Stimulated activated CD4-positive, alpha-beta T cell treated with anti-CD3 and anti-CD28 coated beads, Interleukin-15, amount 100 ng/mL, for 24 hours (primary cell): ENCODE data around the gene MIOX.

Experiments
- DNase-seq: peaks from one replicate; pipeline ENCODE4 v3.0.0-alpha.2; 2020

MIOX gene

DNA sequence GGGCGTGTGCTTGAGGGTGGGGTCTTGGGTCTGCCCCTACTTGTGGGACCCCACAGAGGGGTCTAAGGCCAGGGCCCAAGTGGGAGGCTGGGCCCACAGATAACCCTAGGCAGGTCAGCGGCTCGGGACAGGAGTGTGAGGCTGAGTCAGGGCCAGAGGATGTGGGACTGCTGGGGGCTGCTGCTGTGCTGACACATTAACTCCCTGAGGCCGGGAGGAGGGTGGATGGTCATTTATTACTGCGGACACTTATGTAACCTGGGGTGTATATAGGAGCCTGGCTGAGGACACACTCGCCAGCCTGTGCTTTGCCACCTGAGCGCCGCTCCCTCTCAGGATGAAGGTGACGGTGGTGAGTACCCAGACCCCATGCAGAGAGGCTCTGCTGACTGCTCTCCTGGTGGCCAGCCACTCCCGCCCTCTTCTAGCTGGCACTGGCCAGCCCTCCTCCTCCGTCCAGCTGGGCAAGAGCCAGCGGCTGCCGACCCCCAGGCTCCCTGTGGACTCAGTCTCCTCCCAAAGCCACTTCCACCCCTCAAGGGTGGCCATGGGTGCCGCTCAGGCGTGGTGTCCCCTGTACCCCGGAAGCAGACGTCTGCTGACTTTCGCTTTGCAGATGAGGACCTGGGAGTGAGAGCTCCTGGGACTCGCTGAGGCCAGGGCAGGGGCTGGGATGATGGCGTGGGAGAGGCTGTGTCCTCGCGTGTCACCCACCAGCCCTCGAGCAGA, at the start of gene MIOX:
Gene MIOX, plus strand, starts transcription at position 299 of the 729 bp plus-strand sequence. Its CDS starts 39 bp downstream, at position 338.
- DNase-seq: no peak

DNA sequence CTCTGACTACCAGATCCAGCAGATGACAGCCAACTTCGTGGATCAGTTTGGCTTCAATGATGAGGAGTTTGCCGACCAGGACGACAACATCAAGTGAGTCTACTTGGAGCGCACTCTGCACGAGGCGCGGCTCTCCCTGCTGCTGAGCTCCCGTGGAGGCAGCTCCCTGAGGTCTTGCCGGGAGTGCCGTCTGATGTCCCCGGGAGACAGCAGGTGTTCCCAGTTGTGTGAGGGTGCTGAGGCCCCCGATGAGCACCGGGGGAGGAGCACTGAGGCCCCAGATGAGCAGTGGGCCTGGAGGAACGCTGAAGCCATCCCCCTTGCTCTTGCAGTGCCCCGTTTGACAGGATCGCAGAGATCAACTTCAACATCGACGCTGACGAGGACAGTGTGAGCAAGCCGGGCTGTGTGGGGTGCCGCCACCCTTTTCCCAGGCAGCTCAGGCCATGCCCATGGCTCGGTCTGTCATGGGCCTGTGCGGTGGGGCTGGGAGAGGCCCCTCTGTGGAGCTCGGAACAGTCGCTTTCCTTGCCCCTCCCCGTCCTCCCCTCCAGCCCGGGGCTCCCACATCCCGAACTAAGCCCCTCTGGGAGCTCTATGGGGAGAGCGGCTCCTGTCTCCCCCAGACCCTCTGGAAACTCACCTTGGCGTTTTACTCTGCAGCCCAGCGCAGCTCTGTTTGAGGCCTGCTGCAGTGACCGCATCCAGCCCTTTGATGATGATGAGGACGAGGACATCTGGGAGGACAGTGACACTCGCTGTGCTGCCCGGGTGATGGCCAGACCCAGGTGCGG, 49.0 kb upstream of the MIOX start:
- DNase-seq: no peak

DNA sequence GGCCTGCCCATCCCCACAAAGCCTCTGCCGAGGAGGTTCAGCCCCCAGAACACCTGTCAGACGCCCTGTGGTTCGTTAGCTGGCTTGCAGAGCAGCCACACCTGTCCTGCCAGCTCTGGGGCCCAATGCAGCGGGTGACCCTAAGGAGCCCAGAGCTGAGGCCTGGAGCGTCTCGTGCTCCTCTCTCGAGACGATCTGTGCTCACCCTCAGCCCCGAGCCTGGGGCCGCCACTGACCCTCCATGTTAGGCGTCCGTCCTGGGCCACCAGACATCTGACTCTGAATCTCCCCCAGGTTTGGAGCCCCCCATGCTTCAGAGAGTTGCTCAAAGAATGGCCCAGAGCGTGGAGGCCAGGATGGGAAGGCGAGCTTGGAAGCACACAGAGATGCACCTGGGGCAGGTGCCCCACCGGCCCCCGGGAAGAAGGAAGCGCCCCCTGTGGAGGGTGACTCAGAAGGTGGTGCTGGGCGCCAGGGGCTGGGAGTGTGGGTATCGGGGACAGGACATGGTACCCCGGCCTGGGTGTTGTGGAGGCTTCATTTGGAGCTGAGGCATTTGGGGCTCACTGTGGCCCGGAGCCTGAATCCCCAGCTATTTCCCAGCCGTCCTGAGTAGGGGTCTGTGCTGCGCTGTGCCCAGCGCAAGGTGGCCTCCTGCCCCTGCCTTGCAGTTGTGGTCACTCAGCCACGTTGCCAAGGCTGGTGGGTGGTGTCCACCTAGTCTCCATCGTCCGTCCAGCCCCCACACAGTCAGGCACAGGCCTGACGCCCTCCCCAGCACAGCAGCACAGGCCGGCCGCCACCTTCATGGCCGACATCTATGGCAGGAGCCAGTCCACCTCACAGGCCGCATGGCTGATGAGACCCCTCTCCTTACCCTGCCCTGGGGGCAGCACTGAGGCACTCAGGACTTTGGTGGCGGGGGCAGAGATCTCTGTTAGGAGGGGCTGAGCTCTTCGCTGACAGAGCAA, 48.1 kb upstream of the MIOX start:
- no peak for DNase-seq

DNA sequence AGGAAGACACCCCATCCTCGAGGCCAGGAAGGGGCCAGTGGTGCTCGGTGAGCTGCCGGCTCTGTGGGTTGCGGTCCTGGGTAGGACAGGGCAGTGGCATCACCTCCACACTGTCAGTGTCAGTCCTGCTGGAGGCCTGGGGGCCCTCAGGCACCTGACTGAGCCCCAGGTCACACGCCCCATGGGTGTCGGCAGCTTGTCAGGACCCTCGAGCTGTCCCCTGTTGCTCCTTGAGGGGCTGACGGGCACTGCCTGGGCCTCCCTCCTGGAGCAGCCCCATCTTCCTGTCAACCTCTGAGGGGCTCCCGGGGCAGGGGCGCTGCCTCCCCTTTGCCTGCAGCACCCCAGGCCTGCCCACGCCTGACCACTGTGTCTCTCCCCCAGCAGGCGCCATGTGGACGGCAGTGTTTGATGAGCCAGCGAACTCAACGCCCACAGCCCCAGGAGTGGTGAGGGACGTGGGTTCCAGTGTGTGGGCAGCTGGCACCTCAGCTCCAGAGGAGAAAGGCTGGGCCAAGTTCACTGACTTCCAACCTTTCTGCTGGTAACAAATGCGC, 47.3 kb upstream of the MIOX start:
- no peak for DNase-seq

DNA sequence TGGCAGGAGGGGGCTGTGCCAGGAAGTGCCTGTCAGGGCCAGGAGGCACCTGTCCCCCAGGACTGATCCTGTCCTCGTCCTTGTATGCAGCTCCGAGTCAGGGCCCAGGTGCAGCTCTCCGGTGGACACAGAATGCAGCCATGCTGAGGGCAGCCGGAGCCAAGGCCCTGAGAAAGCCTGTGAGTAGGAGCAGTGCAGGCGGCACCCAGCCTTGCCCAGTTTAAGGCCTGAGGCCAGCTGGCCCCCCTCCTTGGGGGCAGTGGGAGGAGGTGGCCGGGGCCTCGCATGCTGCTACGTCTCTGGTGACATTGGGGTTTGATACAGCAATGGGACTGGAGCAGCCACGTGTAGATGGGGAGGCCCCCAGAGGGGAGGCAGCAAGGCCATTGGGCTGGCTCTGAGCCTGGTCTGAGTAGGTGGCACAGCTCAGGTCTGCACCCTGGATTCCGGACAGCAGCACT, 46.8 kb upstream of the MIOX start:
- no peak for DNase-seq

DNA sequence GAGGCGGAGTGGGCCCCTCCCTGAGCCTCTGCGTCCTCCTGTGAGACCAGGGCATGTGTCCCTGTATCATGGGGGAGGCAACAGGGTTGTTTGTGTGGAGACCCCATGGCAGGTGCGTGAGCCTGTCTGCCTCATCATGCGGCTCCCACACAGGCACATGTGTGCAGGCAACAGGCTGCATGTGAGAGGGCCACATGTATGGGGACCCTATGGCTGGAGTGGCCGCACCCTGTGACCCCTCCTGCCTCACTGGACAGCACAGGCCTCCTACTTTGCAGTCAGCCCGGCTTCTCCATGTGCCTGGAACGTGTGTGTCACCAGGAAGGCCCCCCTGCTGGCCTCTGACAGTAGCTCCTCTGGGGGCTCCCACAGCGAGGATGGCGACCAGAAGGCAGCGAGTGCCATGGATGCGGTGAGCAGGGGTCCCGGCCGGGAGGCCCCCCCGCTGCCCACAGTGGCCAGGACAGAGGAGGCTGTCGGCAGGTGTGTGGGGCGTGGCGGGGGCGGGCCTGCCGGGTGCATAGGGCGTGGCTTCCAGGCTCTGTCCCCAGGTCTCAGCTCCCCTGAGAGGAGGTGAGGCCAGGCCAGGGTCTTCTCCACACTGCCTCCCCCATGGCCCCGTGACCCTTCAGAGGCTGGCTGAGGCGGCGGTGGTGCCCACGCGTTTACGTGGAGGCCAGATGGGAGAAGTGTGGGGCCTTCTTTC, 46.0 kb upstream of the MIOX start:
- DNase-seq: no peak

DNA sequence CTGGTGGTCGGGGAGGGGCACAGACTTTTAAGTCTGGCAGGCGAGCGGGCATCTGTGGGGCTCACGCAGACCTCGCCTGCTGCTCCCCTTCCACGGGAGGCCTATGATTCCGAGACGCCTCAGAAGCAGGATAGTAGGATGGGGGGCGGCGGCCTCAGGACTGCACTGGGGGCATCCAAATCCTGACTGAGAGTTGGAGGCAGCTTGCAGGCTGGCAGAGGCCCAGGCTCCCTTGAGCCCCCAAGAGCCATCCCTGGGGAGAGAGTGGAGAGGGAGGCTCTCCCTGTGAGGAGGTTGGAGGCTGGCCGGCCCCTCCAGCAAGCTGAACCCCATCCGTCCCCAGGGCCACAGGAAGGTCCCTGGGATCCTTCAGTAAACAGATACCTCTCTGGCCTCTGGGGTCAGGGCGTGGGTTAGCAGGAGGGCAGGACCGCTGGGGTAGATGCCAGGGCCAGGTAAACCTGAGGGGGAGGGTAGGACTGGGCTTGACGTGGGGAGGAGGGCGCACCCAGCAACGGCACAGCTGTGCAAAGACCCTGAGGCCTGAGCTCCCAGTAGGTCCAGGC, 45.1 kb upstream of the MIOX start:
- DNase-seq: no peak

DNA sequence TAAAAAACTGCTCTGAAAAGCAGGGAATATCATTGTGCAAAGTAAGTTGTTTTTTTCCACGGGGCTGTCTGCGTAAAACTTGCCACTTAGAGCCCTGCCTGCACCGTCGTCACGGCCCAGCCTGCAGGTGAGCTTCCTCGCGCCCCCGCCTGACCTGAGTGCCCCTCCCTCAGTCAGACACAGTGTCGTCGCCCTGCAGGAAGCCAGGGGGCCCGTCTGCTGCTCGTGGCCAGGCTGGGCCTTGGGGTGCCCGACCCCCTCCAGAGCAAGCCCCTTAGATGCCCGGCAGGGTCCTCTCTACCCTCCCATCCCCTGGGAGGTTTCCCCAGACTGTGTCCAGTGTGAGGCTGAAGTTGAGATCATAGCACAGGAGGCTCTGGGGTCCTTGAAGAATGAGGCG, 43.5 kb upstream of the MIOX start:
- no peak for DNase-seq

DNA sequence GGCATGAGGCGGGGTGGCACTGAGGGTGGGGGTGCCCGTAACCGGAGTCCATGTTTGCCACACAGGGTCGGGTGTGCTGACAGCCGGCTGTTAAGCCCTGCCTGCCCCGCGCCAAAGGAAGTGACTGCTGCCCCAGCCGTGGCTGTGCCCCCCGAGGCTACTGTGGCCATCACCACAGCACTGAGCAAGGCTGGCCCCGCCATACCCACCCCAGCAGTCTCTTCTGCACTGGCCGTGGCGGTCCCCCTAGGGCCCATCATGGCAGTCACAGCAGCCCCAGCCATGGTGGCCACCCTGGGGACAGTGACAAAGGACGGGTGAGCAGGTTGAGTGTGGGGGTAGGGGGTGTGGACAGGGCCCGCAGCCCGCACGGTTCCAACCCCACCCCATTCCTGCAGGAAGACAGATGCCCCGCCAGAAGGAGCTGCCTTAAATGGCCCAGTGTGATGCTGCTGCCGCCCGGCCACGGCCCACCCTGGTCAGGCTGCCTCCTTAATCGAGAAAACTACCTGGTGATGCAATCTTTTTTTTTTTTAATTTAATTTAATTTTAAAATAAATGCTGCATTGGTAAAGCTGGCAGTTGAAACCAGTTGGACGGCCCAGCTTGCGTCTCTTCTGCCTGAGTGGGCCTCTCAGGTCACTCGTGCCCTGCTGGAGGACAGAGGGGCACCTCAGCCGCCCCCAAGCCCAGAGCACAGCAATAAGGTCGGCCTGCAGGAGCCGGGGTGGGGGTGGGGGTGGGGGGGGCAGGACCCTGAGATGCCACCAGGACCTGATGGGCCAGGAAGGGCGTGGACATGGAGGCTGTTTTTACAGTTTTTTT, 42.6 kb upstream of the MIOX start:
- DNase-seq: no peak

DNA sequence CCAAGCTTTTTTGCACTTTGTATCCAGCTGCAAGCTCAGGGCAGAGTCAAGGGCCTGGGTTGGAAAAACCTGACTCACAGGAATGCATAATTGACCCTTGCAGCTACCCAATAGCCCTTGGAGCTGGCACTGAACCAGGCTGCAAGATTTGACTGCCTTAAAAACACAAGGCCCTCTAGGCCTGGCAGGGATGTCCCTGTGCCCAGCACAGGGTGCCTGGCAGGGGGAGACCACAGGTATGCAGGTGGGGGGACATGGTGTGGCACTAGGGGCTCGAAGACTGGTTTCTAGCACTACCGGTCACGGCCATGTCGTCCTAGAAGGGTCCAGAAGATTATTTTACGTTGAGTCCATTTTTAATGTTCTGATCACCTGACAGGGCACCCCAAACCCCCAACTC, 42.0 kb upstream of the MIOX start:
- DNase-seq: no peak

DNA sequence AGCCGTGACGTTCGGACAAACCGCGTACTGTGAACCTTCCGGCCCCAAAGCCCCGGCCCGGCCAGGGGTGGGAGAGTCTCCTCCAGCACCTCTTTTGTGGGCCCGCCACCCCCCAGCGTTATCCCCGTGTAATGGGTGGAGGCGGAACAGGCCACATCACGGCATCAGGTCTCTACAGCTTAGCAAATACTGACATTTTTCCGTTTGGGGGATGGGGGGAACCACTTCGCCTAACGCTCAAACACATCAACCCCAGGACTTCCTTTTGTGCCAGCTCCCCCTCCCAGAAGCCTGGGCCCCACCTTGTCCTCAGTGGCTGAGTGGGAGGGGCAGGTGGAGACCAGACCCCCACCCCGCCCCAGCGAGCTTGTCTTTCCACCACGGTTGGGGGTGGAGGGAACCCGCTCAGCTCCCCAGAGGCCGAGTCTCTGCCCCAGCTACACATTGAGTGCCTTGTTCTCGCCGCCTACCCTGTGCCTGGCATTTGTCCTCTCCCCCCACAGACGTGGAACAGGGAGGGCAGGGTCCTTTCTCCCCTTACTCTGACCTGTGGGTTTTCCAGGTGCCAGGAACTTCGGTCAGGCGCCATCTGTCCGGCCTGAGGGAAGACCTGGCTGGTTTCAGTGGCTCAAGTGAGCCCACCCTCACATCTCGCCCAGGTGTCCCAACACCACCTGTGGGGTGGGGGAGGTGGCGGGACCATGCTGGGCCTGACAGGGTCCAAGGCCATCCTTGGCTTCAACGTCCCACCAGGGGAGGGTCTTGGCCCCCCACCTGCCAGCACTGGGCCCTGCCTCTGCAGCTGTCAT, 41.4 kb upstream of the MIOX start:
- DNase-seq: no peak

DNA sequence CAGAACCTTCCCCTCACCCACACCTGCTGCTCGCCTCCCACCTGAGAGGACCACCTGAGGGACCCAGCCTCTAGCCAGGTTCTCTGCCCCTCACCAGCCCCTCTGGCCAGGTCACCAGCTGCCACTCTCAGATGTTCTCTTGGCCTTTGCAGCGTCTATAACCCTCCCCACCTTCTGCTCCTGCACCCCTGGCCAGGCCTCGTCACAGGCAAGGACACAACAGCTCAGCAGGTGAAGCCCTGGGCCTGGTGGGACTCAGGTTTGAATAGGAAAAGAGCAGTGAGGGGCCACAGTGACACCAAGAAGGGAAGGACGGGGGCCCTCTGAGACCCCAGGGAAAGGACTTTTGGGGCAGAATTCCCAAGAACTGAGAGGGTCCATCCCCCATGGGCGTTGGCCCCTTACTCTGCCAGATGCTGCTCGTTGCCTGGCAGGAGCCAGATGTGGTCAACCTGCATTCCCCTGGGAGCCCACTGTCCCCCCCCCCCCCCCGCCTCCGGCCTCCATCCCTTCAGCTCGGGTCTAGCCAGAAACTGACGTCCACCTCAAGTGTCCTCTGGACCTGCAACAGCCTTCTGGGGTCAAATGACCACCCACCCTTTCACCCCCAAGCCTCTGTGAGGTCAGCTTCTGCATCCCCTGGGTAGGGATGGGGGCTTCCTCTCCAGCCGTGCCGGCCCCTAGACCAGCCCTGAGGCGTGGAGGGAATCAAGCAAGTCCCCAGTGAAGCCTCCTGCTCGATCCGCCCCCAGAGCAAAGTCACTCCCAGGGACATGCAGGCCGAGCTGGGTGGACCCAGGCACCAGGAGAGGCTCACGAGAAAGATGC, 40.6 kb upstream of the MIOX start:
- no peak for DNase-seq

DNA sequence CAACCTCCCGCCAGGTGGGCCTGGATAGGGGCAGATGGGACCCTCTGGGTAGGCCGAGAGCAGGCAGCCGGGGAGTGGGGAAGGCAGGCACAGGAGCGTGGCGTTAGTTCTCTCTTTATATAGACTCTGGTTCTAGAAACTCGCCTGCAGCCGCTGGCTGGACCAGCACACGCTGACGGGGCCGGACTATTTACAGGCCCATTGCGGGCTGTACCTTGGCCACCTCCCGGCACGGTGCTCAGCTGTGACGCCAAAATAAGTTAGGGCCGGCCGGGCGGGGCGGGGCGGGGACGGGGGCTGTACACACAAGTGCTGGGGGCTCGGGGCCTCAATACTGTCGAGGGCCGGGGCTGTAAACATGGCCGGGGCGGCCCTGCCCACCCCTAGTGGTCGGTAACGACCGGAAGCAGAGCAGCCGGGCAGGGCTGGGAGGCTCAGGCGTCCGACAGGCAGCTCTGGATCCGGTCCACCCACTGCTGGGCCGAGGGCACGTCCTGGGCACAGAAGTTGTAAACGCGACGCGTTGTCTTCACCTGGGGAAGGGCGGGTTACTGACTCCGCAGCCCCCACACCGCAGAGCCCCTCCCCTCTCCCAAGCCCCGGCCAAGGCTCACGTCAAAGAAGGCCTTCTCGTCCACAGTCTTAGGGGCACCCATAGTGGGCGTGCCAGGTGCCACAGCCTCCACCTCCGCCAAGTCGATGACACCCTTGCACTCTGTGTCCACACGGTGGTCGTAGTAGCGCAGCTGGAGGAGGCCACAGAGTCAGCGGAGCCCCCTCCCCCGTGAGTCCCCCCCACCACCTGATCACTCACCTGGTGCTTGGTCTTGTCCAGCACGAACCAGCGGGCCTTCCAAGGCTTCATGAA, 39.7 kb upstream of the MIOX start:
- no peak for DNase-seq

DNA sequence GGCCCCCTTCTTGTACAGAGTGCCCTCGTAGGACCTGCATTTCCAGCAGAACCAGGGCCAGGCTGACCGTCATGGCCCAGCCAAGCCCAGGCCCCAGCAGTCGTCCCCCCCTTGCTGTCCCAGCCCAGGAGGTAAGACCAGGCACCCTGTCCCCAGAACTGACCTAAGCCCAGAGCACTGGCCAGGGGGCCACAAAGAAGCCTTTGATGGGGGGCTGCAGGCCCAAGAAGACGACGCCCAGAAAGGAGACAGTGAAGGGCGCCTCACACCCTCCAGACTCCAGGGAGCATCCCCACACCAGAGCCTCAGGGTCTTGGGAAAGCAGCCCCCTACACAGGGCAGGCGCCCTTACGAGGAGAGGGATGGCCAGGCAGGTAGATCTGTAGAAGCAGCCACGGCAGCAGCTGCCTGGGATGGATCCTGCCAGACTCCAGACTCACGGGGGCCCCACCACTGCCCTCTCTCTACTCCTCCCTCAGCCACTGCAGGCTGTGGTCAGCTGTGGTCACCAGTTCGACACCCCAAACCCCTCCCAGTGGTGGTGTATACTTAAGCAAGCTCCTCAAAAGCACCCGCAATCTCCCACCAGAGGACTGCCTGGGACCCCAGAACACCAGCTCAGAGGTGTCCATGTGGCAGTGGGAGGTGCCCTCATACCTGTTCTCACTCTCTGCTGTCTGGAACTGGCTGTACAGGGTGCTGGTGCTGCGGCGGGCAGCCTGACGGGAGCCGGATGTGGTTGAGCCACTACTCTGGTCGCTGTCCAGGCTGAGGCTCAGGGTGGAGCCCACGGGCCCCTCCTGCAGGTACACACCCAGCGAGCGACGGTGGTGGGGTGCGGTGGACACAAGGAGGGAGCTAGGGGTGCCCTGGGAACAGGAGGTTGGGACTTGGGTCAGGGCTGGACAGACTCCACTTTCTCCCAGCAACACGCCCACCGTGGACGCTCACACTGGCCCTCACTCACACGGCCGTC, 38.8 kb upstream of the MIOX start:
- DNase-seq: no peak

DNA sequence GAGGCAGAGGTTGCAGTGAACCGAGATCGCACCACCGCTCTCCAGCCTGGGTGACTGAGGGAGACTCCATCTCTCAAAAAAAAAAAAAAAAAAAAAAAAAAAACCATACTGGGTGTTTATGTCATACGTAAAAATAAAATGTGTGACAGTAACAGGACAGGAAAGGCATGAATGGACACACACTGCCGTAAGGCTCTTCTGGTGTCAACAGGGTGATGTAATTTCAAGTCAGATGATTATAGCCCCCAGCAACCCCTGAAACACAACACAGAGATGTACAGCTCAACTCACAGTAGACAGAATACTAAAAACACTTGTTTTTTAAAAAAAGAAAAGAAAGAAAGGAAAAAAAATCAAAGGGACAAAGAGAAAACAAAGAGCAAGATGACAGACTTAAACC, 34.0 kb upstream of the MIOX start:
- no peak for DNase-seq

DNA sequence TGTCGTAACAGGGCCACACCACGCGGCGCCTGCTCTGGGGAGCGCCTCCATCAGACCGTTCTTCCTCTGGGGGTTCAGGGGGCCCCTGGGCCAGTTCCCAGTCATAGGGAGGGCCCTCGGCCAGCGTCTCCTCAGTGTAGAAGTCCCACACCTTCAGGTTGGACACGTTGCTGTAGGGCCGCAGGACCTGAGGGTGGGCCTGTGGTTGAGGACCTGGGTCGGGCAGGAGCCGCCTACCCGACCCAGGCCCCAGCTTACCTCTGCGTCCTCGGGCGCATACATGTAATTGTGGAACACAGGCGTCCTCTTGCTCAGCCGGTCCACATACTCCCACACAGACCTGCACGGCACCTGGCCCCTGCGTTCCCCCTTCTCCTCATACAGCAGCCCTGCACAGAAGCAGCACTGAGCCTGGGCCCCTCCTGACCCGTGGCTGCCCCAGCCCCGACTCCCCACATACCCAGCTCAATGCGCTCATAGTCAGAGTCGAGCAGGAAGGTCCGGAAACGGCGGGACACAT, 32.0 kb upstream of the MIOX start:
- no peak for DNase-seq

DNA sequence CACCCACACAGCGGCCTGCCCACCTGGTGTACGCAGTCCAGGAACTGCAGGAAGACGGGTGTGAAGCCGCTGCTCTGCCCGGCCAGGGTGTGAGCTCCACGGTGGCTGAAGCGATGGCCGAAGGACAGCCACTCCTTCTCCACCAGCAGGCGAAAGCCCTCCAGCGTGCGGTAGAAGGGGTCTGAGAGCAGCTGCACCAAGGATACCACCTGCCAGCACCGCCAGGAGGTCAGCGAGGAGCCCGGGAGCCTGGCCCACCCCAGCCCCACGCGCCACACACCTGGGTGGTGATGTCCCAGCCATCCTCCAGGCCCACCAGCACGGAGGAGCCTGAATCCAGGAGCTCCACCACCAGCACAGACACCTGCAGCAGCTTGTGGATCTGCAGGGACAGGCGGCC, 31.5 kb upstream of the MIOX start:
- no peak for DNase-seq
